K562 (cell line): Measurements from ENCODE around the gene HDGFL2.

Source experiments
- EP300 ChIP-seq: IDR thresholded peaks from 2 replicates; pipeline ENCODE4 v1.6.1; 2012; ENCODE audit warnings: low read length, improper control_type of control experiment
- NR4A1 ChIP-seq, 2 experiments: fragments of 250-450 bp in 1 of 2; fragments of 450-650 bp in 1 of 2; sonication (Bioruptor Pico) in 1 of 2; IDR thresholded peaks; 2 replicates each; pipeline versions ENCODE4 v1.4.0 to v1.6.1; 2016 to 2020; ENCODE audit warnings: mild to moderate bottlenecking in 2 of 2, missing compliant biosample characterization in 1 of 2, missing genetic modification characterization in 1 of 2, moderate library complexity in 1 of 2
- NRF1 ChIP-seq, 2 experiments: fragments of 450-650 bp; IDR thresholded peaks in 1 of 2; conservative IDR thresholded peaks in 1 of 2; 2 replicates each; pipeline ENCODE4 v1.6.1; 2014; ENCODE audit warnings: mild to moderate bottlenecking in 2 of 2
- POLR2AphosphoS5 ChIP-seq: IDR thresholded peaks from 2 replicates; pipeline ENCODE4 v1.6.1; 2011; ENCODE audit warnings: mild to moderate bottlenecking, low read depth, low read length, moderate library complexity; ENCODE audit not compliant: control insufficient read depth, insufficient read depth
- YY1 ChIP-seq, 3 experiments: IDR thresholded peaks; 2 replicates each; pipeline ENCODE4 v1.6.1; 2011; ENCODE audit warnings: low read length in 2 of 3, mild to moderate bottlenecking in 2 of 3, moderate library complexity in 2 of 3, borderline replicate concordance in 1 of 3, control low read depth in 1 of 3, low read depth in 1 of 3; ENCODE audit not compliant: insufficient read depth in 3 of 3, insufficient replicate concordance in 2 of 3, control insufficient read depth in 1 of 3, insufficient read length in 1 of 3; ENCODE audit errors: extremely low read depth in 1 of 3
- ZFP30 ChIP-seq: fragments of 250-450 bp; sonication (Bioruptor Pico); IDR thresholded peaks from 2 replicates; pipeline ENCODE4 v1.8.0; 2022; ENCODE audit warnings: moderate library complexity, mild to moderate bottlenecking, inconsistent platforms, borderline replicate concordance
- TF ChIP-seq, protein P1 (sequence below), 3 experiments: IDR thresholded peaks in 2 of 3; conservative IDR thresholded peaks in 1 of 3; 2 replicates each; pipeline ENCODE4 v1.5.1; 2011 to 2012; ENCODE audit warnings: low read length in 3 of 3, mild to moderate bottlenecking in 3 of 3, control low read depth in 2 of 3, improper control_type of control experiment in 1 of 3, inconsistent platforms in 1 of 3, low read depth in 1 of 3, mixed read lengths in 1 of 3, moderate library complexity in 1 of 3; ENCODE audit not compliant: insufficient read depth in 2 of 3
- TF ChIP-seq, protein P2 (sequence below): sonication (generic); formaldehyde crosslinking; IDR thresholded peaks from 2 replicates; pipeline ENCODE4 v1.8.1; 2023; ENCODE audit warnings: mild to moderate bottlenecking, missing genetic modification reagents
- TF ChIP-seq, protein P3 (sequence below), 3 experiments: fragments of 200-800 bp in 1 of 3; sonication (Bioruptor generic) in 1 of 3; sonication (generic) in 1 of 3; formaldehyde crosslinking in 1 of 3; IDR thresholded peaks; 2 replicates each; pipeline versions ENCODE4 v1.6.1 to v1.8.0; 2016 to 2022; ENCODE audit warnings: mild to moderate bottlenecking in 2 of 3, missing compliant biosample characterization in 2 of 3, missing genetic modification characterization in 2 of 3, missing genetic modification reagents in 1 of 3

GRCh38 chr19:4493104-4493928, 21.2 kb downstream of the HDGFL2 start:
- TF ChIP-seq, protein P1, sequence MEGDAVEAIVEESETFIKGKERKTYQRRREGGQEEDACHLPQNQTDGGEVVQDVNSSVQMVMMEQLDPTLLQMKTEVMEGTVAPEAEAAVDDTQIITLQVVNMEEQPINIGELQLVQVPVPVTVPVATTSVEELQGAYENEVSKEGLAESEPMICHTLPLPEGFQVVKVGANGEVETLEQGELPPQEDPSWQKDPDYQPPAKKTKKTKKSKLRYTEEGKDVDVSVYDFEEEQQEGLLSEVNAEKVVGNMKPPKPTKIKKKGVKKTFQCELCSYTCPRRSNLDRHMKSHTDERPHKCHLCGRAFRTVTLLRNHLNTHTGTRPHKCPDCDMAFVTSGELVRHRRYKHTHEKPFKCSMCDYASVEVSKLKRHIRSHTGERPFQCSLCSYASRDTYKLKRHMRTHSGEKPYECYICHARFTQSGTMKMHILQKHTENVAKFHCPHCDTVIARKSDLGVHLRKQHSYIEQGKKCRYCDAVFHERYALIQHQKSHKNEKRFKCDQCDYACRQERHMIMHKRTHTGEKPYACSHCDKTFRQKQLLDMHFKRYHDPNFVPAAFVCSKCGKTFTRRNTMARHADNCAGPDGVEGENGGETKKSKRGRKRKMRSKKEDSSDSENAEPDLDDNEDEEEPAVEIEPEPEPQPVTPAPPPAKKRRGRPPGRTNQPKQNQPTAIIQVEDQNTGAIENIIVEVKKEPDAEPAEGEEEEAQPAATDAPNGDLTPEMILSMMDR (IDR thresholded peaks at IDR 0.05 in 2 of 3, conservative IDR thresholded peaks at IDR 0.05 in 1 of 3; ENCODE audit: insufficient read depth in 2 of 3, low read depth in 1 of 3, low read length in 3 of 3) = no peak
- TF ChIP-seq ZFP30 (no peak), POLR2AphosphoS5 (no peak), EP300 (no peak), NRF1 (conservative IDR thresholded peaks at IDR 0.05 in 1 of 2, IDR thresholded peaks at IDR 0.05 in 1 of 2) (no peak), YY1 (IDR thresholded peaks at IDR 0.05; ENCODE audit: borderline replicate concordance in 1 of 3, control insufficient read depth in 1 of 3, extremely low read depth in 1 of 3, insufficient read depth in 3 of 3, insufficient read length in 1 of 3, insufficient replicate concordance in 2 of 3, low read depth in 1 of 3, low read length in 2 of 3) (no peak), NR4A1 (CRISPR knock-in tag; IDR thresholded peaks at IDR 0.05) (no peak), NR4A1 (tag; IDR thresholded peaks at IDR 0.05) (no peak)
- TF ChIP-seq, protein P2, sequence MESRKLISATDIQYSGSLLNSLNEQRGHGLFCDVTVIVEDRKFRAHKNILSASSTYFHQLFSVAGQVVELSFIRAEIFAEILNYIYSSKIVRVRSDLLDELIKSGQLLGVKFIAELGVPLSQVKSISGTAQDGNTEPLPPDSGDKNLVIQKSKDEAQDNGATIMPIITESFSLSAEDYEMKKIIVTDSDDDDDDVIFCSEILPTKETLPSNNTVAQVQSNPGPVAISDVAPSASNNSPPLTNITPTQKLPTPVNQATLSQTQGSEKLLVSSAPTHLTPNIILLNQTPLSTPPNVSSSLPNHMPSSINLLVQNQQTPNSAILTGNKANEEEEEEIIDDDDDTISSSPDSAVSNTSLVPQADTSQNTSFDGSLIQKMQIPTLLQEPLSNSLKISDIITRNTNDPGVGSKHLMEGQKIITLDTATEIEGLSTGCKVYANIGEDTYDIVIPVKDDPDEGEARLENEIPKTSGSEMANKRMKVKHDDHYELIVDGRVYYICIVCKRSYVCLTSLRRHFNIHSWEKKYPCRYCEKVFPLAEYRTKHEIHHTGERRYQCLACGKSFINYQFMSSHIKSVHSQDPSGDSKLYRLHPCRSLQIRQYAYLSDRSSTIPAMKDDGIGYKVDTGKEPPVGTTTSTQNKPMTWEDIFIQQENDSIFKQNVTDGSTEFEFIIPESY (CRISPR knock-in tag) = no peak
- TF ChIP-seq, protein P3, sequence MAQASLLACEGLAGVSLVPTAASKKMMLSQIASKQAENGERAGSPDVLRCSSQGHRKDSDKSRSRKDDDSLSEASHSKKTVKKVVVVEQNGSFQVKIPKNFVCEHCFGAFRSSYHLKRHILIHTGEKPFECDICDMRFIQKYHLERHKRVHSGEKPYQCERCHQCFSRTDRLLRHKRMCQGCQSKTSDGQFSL (CRISPR knock-in tag; IDR thresholded peaks at IDR 0.05) = no peak
- TF ChIP-seq, protein P3 (tag; IDR thresholded peaks at IDR 0.05) = no peak
